ENCODE results near the gene PHF23.
A peak's percentile ranks its signal among the peaks of the same experiment; 100 is the strongest.

The PHF23 gene

DNA sequence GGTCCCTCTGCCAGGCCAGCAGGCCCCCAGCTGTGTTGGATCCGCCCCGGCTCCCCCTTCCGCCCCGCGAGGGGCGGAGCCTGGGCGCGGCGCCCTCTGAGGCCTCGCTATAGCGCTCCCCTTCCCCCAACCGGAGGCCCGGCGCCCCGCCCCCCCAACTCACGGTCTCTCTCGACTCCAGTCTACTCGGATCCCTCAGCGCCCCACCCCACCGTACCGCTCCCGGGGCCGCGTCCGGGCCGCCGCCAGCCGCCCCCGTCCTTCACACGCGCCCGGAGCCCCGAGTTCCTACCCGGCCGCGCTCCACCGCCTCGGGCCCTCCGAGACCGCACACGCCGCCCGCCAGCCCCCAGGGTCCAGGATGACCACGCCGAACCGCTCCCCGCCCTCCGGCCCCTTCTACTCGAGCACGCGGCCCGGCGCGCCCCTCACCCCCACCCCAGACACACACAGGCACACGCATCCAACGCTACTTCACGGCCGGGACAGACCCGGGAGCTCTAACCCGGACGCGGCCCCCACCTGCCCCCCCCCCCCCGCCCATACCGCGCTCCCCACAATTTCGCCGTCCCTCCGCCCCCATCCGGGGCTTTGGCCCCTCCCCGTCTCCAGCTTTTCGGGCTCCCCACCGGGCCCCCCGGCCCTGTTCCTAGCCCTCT, 1.4 kb downstream of the PHF23 start:
- peak; percentile 65 for DNase-seq

GRCh38 chr17:7237266-7237760, 1.9 kb downstream of the PHF23 start:
- no peak for DNase-seq

DNA sequence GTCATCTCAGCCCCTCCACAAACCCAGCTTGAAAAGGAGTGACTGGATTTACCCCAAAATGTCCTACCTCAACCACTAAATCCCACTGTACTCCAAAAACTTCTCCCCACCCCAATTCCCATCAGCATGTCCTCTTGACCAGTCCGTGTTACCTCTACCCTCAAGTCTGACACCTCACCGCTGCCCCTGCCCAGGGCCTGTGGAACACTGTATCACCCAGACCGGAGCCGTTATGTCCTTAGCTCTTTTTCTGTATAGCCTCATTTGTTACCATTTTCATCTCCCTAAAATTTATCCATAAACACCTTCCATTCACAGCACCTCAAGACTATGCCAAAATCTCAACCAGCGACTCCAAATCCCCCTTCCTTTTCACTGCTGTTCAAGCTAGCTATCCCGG, 2.4 kb downstream of the PHF23 start:
- no peak for DNase-seq

DNA sequence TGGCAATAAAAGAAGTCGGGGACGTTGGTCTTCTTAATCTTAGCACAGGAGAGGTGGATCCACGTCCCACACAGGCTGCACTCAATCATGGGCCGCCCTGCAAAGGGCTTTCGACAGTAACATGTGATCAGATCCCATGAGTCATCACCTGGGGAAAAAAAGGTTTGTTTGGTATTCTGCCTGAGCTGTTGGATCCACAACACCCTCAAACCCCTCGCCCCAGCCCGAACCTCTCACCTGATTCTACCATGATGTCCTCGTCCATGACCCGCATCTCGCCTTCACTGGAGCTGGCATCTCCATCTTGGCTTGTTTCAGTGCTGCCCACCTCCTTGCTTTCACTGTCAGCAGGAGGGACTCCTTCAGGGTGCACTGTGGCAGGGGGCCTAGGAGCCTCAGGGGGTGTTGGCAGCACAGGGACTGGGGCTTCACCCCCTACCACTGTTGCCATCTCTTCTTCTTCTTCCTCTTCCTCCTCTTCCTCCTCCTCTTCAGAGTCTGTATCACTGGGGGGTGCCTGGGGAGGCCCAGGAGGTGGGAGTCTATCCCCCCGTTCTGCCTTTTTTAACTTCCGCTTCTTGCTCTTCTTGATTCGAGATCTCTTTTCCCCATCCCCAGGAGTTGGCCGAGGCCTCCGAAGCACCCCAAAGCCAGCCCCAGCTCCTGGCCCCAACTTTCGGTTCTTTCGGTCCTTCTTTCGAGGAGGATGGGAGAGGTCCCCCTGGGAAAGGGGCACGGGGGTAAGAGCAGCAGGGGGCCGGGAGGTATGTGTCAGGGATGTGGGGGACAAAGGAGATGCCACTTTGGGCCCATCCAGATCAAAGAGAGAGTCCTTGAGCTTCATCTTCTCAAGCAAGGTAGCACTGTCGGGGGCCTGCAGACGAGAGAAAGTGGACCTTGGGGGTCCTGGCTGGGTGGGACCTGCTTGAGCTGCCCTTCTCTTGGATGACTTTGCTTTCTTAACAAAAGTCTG, 3.3 kb downstream of the PHF23 start:
- no peak for DNase-seq

DNA sequence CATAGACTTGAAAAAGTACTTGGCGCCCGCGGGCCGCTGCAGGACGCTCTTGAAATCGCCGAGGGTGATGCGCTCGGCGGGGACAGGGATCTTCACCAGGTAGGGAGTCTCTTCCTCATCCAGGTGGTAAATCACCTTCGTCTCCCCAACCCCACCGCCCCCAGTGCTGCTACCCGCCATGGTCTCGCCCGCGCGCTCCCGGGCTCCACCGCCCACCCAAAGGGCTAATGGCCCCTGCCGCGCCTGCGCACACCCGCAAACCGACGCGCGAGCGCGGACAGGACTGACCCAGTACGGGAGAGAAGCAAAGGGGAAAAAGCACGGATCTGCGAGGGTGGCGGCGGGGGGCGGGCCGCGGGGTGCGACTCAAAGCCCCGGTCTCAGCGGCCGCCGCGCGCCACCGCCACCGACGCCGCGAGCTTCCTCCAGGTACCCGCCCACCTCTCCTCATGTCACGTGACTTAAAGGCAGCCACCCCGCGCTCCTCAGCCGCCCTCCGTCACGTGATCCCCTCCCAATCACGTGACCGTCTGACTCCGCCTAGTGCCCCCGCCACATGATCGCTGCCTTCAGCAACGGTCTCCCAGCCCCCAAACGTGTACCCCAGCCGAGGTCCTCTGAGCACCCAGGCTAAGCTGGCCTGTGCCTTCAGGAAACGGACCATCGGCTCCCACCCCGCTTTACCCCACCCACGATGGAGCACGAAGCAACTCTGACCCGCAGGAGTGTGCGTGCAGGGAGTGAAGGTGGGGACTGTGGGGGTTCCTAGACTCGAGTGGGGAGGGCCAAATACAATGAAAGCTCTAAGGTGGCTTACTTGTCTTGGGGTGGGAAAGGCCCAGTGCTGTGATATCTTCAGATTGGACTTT, 4.9 kb downstream of the PHF23 start, which contains the start of gene DVL2:
Gene DVL2, minus strand, starts transcription at position 435 of the 869 bp plus-strand sequence. Its CDS starts 255 bp downstream, at position 180.
- peak; percentile 94 for DNase-seq

DNA sequence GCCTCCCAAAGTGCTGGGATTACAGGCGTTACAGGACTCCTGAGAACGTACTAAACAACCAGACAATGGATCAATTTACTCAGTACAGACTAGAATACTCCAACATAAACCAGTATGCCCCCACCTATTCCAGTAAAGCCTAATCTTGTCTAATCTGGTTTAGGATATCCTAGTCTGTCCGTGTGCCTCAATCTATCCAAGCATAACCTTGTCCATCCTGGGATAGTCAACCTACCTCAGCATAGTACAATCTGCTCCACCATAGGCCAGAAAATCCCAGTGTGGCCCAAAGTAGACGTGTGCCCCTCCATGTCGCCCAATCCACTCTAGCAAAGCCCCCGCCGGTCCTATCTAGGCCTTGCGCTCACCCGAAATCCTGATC, 5.6 kb downstream of the PHF23 start:
- no peak for DNase-seq

DNA sequence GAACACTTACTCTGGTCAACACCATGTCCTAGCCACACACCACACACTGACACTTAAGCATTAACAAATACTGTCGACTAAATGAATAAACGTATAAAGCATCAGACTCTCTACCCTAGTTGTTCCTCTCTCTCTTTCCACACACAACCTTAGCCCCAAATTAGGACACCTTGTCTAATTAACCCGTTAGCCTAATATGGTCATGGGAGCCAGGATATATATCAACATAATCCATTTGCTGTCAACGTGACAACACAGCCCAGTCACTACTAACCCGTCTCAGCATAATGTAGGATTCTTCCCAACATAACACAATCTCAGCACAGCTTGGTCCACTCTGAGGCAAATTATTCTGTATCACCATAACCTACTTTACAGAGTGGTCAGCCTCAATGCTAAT, 7.1 kb downstream of the PHF23 start:
- DNase-seq = no peak

DNA sequence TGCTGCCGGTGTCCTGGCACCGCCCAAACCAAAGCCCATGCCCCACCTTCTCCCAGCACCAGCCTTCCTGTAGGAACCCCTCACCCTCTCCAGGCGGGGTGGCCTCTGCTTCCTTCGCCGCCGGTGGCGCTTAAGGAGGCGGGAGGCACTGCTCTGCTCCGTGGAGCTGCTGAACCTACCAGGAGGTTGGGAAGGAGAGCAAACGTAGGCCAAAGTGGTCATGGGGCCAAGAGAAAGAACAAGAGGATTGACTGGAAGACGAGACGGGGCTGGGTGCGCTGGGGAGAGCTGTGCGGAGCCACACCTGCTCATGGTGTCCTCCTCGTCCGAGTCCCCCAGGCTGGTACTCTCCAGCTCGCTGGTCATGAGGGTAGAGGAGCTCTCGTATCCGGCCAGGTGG, 9.8 kb downstream of the PHF23 start:
- no peak for DNase-seq

GRCh38 chr17:7228920-7229319, 10.3 kb downstream of the PHF23 start:
- no peak for DNase-seq

DNA sequence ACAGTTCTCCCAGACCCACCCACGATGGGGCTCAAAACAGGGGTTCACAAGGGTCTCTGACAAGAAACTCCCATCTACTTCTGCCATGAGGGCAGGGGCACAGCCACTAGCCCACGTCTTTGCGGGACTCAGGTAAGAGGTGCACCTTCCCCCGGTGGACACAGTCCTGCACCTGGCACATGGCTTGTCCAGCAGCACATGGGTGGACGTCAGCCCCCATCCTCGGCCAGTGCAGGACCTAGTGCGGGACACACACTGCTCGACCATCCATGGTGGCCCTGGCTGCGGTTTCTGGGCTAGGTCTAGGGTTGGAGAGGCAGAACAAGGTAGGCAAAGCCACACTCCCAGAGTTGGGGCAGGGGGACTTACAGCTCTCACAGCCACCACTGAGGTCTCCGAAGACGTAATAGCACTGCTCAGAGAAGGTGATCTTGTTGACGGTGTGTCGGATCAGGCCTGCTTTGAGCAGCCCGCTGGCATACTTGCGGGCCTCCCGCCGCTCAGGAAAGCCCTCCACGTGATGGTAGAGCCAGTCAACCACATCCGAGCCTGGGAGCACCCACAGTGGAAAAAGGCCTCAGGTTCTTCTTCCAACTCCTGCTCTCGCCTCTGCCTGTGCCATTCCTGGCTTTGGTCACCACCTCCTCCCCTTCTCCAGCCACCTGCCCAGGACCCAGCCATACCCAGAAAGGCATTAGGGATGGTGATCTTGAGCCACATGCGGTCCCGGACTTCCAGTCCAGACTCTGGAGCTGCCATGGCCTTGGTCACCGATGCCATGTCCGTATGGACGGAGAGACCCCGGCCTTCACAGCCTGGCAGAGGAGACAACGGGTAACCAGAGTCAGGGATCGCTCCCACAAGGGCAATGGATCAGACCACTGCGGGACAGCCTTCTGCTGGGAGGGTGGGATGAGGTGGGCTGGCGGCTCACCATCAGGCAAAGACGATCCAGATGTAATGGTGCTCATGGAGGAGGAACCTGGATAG, 12.2 kb downstream of the PHF23 start:
- no peak for DNase-seq

GRCh38 chr17:7225711-7226331, 13.4 kb downstream of the PHF23 start:
- no peak for DNase-seq

GRCh38 chr17:7224661-7225111, 14.6 kb downstream of the PHF23 start:
- no peak for DNase-seq

GRCh38 chr17:7224110-7224509, 15.1 kb downstream of the PHF23 start:
- DNase-seq = no peak

GRCh38 chr17:7223375-7223774, 15.9 kb downstream of the PHF23 start:
- DNase-seq = no peak

DNA sequence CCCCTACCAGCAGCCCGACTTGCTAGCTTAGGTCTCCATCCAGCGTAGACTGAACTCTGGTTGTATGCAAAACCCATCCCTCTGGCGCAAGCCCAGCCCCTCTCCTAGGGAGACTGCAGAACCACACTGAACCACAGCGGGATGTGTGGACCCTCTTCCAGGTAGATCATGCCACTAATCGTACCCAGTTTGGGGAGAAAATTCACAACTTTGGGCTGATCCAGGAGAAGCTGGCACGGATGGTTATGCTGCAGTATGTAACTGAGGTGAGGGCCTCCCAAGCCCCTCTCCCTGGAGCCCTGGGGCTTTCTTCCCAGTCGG, 16.3 kb downstream of the PHF23 start:
- no peak for DNase-seq

DNA sequence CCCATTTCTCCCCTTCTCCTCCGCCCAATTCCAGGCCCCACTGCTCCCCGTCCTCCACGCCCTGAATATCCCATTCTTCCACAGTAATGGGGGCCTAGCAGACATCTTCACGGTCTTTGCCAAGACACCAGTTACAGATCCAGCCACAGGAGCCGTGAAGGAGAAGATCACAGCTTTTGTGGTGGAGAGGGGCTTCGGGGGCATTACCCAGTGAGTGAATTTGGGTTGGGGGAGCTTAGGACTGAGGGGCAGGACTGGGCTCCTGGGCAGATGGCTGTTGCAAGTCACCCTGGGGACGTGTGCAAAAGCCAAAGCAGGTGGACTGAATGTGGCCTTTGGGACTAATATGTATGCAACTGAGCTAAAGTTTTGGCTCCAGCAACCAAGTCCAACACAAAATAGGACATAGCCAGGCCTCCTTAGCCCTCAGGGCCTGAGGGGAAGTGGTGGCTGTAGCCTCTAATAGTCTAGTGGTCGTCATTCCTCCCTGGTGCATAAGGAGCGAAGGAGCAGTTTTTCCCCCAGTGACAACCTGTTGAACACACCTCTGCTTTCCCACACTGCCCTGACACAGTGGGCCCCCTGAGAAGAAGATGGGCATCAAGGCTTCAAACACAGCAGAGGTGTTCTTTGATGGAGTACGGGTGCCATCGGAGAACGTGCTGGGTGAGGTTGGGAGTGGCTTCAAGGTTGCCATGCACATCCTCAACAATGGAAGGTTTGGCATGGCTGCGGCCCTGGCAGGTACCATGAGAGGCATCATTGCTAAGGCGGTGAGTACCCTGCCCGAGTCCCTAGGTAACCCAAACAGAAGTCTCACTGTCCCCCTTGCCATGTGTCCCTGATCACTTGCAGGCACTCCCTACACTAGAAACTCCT, 16.9 kb downstream of the PHF23 start:
- DNase-seq = no peak

DNA sequence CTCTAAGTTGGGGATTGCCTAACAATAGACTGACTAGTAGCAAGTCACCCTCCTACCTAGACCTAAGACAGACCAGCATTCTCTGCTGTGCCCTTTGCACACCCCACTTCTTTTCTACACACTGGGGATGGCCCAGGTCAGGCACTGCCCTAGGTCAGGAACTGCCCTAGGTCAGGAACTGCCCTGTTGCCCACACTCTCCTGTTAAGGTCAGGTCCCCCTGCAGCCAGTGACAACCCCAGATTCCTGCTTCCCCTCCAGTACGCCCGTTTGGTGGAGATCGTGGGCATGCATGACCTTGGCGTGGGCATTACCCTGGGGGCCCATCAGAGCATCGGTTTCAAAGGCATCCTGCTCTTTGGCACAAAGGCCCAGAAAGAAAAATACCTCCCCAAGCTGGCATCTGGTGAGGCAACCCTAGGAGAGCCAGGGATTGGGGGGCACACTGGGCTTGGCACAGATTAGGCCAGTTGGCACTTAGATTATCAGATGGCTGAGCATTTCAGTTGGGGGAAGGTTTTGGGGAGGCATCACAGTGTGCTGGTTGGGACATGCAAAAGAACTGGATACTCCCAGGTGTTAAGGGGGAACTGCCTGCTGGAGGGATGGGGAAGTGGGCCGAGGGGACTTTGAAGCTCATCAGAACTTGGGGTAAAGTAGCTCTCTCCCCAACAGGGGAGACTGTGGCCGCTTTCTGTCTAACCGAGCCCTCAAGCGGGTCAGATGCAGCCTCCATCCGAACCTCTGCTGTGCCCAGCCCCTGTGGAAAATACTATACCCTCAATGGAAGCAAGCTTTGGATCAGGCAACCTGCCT, 17.8 kb downstream of the PHF23 start:
- no peak for DNase-seq

DNA sequence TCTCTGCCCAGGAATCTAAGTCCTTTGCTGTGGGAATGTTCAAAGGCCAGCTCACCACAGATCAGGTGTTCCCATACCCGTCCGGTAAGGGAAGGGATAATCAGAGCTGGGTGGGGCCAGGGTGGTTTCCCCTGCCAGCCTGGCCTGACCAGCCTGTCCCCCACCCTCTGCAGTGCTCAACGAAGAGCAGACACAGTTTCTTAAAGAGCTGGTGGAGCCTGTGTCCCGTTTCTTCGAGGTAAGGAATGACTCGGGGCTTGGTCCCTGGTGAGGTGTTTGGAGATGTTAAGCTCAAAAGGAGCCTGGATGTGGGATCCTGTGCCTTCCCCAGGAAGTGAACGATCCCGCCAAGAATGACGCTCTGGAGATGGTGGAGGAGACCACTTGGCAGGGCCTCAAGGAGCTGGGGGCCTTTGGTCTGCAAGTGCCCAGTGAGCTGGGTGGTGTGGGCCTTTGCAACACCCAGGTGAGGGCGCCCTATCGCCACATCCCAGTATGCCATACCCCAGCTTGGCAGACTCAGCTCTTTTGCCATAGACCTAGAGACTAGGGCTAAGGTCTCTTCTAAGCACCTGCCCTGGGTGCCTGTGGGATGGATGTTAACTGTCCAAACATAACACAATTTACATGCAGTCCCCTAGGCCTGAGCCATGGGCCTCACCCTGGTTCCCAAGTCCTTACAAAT, 18.5 kb downstream of the PHF23 start:
- DNase-seq = peak; percentile 50

Data from effector CD4-positive, alpha-beta T cell (primary cell).